Keratinocyte (primary cell): ENCODE results near the gene MAP3K14. TPM values are rescaled to one million over a fixed set of nuclear protein-coding genes. Genes with fewer than 3 reads are reported as not detected.

ENCODE experiments used
- DNase-seq: peaks from one replicate; pipeline ENCODE4 v3.0.0-alpha.2; 2011; ENCODE audit warnings: low read depth, missing footprints, low spot score
- FAIRE-seq: peaks from 2 replicates; lab custom pipeline; 2011; peaks lifted over from hg19 to GRCh38; lab: Jason Lieb, UNC
- H2AFZ ChIP-seq: 2 replicates; pipeline ENCODE4 v1.6.0; 2012; ENCODE audit warnings: low read length, control low read depth, inconsistent platforms; ENCODE audit not compliant: control insufficient read depth
- H3K27ac ChIP-seq: 2 replicates; pipeline ENCODE4 v1.5.1; 2011; ENCODE audit warnings: low read length; ENCODE audit not compliant: control insufficient read depth, insufficient read depth
- H3K27me3 ChIP-seq: 3 replicates; pipeline ENCODE4 v1.6.0; 2011; ENCODE audit warnings: low read length; ENCODE audit not compliant: control insufficient read depth, insufficient read depth; ENCODE audit errors: extremely low read depth
- H3K36me3 ChIP-seq, 2 experiments: 2 replicates in 1 of 2; 3 replicates in 1 of 2; pipeline ENCODE4 v1.5.1; 2011; ENCODE audit warnings: low read length in 2 of 2, mild to moderate bottlenecking in 1 of 2; ENCODE audit not compliant: control insufficient read depth in 2 of 2, insufficient read depth in 2 of 2; ENCODE audit errors: extremely low read depth in 1 of 2
- H3K4me1 ChIP-seq: 3 replicates; pipeline ENCODE4 v1.5.1; 2011; ENCODE audit warnings: low read length; ENCODE audit not compliant: control insufficient read depth, insufficient read depth; ENCODE audit errors: extremely low read depth
- H3K4me2 ChIP-seq: 3 replicates; pipeline ENCODE4 v1.6.0; 2011; ENCODE audit warnings: low read depth, low read length; ENCODE audit not compliant: control insufficient read depth, insufficient read depth; ENCODE audit errors: extremely low read depth
- H3K4me3 ChIP-seq, 3 experiments: fragments of 200-600 bp in 1 of 3; sonication (generic) in 1 of 3; 2 replicates in 2 of 3; 3 replicates in 1 of 3; pipeline ENCODE4 v1.5.1; 2011 to 2016; ENCODE audit warnings: low read length in 3 of 3, mild to moderate bottlenecking in 3 of 3, control low read depth in 2 of 3, inconsistent platforms in 1 of 3, low read depth in 1 of 3, mixed read lengths in 1 of 3, mixed run types in 1 of 3, moderate library complexity in 1 of 3; ENCODE audit not compliant: control insufficient read depth in 2 of 3, insufficient read depth in 2 of 3; ENCODE audit errors: extremely low read depth in 1 of 3
- H3K79me2 ChIP-seq: 2 replicates; pipeline ENCODE4 v1.6.0; 2012; ENCODE audit warnings: low read length; ENCODE audit not compliant: control insufficient read depth, insufficient read depth
- H3K9ac ChIP-seq: 3 replicates; pipeline ENCODE4 v1.6.0; 2011; ENCODE audit warnings: low read length; ENCODE audit not compliant: control insufficient read depth, insufficient read depth; ENCODE audit errors: extremely low read depth
- H3K9me1 ChIP-seq: 3 replicates; pipeline ENCODE4 v1.6.0; 2011; ENCODE audit warnings: low read length; ENCODE audit not compliant: control insufficient read depth, insufficient read depth; ENCODE audit errors: extremely low read depth
- H3K9me3 ChIP-seq: 2 replicates; pipeline ENCODE4 v1.5.1; 2012; ENCODE audit warnings: low read depth, low read length; ENCODE audit not compliant: control insufficient read depth
- H4K20me1 ChIP-seq: 3 replicates; pipeline ENCODE4 v1.6.0; 2011; ENCODE audit warnings: low read length; ENCODE audit not compliant: control insufficient read depth, insufficient read depth; ENCODE audit errors: extremely low read depth
- EZH2 ChIP-seq: IDR thresholded peaks from one replicate; pipeline ENCODE4 v1.6.1; 2012; ENCODE audit warnings: inconsistent platforms, mild to moderate bottlenecking, low read length, moderate library complexity
- dilution Hi-C: fragments of 300-500 bp; cut with MboI; formaldehyde crosslinking; loops from one replicate; pipeline ENCODE4 v1.7.0; 2020; ENCODE audit warnings: low sequenced_read_pairs; ENCODE audit not compliant: extremely low pct_ligation_motif_present
- polyA plus RNA-seq, 5 experiments: library from polyadenylated mRNA; depleted of rRNA in 3 of 5; stranded (reverse) in 3 of 5; stranded (forward) in 1 of 5; unstranded in 1 of 5; fragments of >200 nt; gene quantifications; 1 replicate in 1 of 5; 2 replicates in 3 of 5; 3 replicates in 1 of 5; pipeline versions ENCODE4 v1.2.1 to v1.2.3, GENCODE V29; 2011 to 2012; ENCODE audit warnings: missing spikeins in 2 of 5, low read depth in 1 of 5, low replicate concordance in 1 of 5
- TF ChIP-seq, protein P1 (sequence below), 3 experiments: IDR thresholded peaks in 1 of 3; conservative IDR thresholded peaks in 1 of 3; optimal IDR thresholded peaks in 1 of 3; 2 replicates in 2 of 3; 3 replicates in 1 of 3; pipeline versions ENCODE3 to v1.5.1; 2011; ENCODE audit warnings: low read length in 3 of 3, mild to moderate bottlenecking in 3 of 3, moderate library complexity in 2 of 3, control low read depth in 1 of 3, inconsistent platforms in 1 of 3; ENCODE audit not compliant: insufficient read depth in 2 of 3; ENCODE audit errors: extremely low read depth in 1 of 3

Gene MAP3K14
- polyA plus RNA-seq, 1 donor (not counting 4 experiments of a cell fraction or from before 2014, with no cell fraction given), result 6.5 TPM

DNA sequence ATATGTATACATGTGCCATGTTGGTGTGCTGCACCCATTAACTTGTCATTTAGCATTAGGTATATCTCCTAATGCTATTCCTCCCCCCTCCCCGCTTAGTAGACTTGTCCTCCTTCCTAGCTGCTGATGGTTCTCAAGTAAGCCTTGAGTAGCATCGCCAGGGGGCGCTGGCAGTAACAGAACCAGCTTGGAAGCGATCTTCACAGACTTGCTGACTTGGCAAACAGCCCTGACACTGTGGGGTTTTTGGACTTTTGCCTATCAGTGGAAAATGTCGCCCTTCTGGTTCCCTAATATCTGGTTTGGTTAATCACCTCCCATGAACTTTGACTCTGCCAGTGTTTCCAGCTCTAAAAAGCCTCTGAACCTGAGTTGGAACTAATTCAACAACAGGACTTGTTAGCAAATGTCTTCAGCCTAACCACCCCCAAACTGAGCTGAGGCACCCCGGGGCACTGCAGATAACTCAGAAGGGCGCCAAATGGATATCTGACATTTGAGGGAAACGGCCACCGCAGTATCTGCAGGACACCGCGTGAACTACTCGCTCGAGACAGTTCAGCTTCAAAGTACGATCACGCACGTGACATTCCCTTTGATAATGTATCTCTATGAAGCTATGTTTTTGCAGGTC lies 39.5 kb downstream of the MAP3K14 start:
- DNase-seq (peak; percentile 79), FAIRE-seq (peak; percentile 97)
- peak overlapping the region; percentile 25 for H3K27ac ChIP-seq
- no peaks in the 10 kb centered on the region for H3K9me1 ChIP-seq
- no peak overlapping the region for H3K4me3 ChIP-seq
- dilution Hi-C loops, result no loop called here
- no peaks in the 10 kb centered on the region for H3K79me2 ChIP-seq
- peaks cover 7% of the 10 kb centered on the region for H3K4me1 ChIP-seq
- no peak overlapping the region for H2AFZ ChIP-seq
- no peak overlapping the region for H3K4me2 ChIP-seq
- H3K9me3 ChIP-seq, result no peaks in the 10 kb centered on the region
- no peaks in the 10 kb centered on the region for H4K20me1 ChIP-seq
- H3K9ac ChIP-seq, result no peak overlapping the region
- peaks cover 23 to 30% of the 10 kb centered on the region in 2 experiments for H3K36me3 ChIP-seq
- no peaks in the 10 kb centered on the region for H3K27me3 ChIP-seq
- TF ChIP-seq, protein P1, sequence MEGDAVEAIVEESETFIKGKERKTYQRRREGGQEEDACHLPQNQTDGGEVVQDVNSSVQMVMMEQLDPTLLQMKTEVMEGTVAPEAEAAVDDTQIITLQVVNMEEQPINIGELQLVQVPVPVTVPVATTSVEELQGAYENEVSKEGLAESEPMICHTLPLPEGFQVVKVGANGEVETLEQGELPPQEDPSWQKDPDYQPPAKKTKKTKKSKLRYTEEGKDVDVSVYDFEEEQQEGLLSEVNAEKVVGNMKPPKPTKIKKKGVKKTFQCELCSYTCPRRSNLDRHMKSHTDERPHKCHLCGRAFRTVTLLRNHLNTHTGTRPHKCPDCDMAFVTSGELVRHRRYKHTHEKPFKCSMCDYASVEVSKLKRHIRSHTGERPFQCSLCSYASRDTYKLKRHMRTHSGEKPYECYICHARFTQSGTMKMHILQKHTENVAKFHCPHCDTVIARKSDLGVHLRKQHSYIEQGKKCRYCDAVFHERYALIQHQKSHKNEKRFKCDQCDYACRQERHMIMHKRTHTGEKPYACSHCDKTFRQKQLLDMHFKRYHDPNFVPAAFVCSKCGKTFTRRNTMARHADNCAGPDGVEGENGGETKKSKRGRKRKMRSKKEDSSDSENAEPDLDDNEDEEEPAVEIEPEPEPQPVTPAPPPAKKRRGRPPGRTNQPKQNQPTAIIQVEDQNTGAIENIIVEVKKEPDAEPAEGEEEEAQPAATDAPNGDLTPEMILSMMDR (optimal IDR thresholded peaks at IDR 0.05 in 1 of 3, IDR thresholded peaks at IDR 0.05 in 1 of 3, conservative IDR thresholded peaks at IDR 0.05 in 1 of 3; ENCODE audit: extremely low read depth in 1 of 3, insufficient read depth in 2 of 3, low read length in 3 of 3), result peak; percentile 78 to 92 (median 79)
- no peak for TF ChIP-seq EZH2

DNA sequence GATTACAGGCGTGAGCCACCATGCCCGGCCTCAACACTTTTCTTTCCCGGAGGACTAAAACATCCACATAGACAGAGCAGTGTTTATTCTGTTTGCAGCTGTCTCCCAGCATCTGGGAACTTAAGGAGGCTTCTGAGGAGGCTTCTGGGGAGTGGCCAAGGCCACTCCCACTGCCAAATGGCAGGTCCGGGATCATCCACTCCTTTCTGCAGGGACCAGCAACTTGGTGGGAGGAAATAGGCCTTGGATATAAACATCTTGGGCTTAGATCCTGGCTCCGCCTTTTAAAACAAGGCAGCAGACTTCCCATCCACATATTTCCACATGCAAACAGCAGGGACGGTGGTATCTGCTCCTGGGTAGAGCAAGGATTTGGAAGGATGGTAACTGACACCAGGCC lies 40.8 kb downstream of the MAP3K14 start:
- Histone ChIP-seq H4K20me1 (no peaks in the 10 kb centered on the region), H3K27ac (no peak overlapping the region), H3K9me3 (no peaks in the 10 kb centered on the region), H3K9me1 (no peaks in the 10 kb centered on the region), H3K79me2 (no peaks in the 10 kb centered on the region), H3K4me3 (no peak overlapping the region), H2AFZ (no peak overlapping the region), H3K4me2 (no peak overlapping the region), H3K9ac (no peak overlapping the region), H3K36me3 (peaks cover 26 to 29% of the 10 kb centered on the region in 2 experiments), H3K27me3 (no peaks in the 10 kb centered on the region), H3K4me1 (peaks cover 7% of the 10 kb centered on the region)
- DNase-seq (no peak), FAIRE-seq (no peak)
- TF ChIP-seq, protein P1 (optimal IDR thresholded peaks at IDR 0.05 in 1 of 3, IDR thresholded peaks at IDR 0.05 in 1 of 3, conservative IDR thresholded peaks at IDR 0.05 in 1 of 3; ENCODE audit: extremely low read depth in 1 of 3, insufficient read depth in 2 of 3, low read length in 3 of 3), result no peak
- no peak for TF ChIP-seq EZH2
- dilution Hi-C loops, result no loop called here
